ENCODE data around the gene ZIC4. TPM values are rescaled to one million over a fixed set of nuclear protein-coding genes. Genes with fewer than 3 reads are reported as not detected.

The ZIC4 gene
- total and polyA plus RNA-seq, 2 of the 8 experiments (the other 6 are each of a cell fraction or from before 2014, with no cell fraction given), result 0.03 to 0.13 TPM

GRCh38 chr3:147354623-147355022 lies 51.7 kb downstream of the ZIC4 start (continued):
- peak; percentile 25 for TF ChIP-seq CHD7 (IDR thresholded peaks at IDR 0.05; ENCODE audit: insufficient replicate concordance, low read length)

Measured in H1 (cell line).